Stimulated activated CD8-positive, alpha-beta memory T cell treated with anti-CD3 and anti-CD28 coated beads, Interleukin-7, amount 100 ng/mL, for 1 hour (primary cell): ENCODE data around the gene CRIP1.

Experiments used
- DNase-seq, 2 donors: peaks; one replicate each; pipeline ENCODE4 v3.0.0-alpha.2; 2020; ENCODE audit warnings: low read depth in 2 of 2

The CRIP1 gene

DNA sequence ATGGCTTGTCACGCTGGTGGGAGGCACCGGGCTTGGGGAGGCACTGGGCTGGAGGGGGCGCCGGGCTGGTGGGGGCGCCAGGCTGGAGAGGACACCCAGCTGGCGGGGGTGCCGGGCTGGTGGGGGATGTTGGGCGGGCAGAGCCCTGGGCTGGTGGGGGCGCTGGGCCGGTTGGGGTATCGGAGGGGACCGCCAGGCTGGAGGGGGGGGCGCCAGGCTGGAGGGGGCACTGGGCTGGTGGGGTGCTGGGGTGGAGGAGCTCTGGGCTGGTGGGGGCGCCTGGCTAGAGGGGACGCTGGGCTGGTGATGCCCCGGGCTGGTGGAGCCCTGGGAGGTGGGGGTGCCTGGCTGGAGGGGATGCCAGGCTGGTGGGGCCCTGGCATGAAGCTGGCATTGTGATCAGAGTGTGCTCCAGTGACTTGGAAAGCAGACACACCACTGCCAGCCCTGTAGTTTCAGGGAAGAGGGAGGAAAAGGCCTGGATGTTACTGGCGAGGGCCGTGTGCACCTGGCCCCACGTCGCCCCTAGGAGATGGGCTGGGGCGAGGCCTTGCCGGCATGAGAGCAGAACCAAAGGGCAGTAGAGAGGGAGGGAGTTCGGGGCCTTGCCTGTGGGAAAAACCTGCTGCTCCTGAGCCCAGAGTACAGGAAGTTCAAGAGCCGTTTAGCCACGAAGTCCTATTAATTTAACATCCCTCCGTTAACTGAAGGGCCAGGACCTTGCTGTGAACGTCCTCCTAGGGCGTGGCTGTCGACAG, 17.4 kb downstream of the CRIP1 start:
- DNase-seq: no peak

DNA sequence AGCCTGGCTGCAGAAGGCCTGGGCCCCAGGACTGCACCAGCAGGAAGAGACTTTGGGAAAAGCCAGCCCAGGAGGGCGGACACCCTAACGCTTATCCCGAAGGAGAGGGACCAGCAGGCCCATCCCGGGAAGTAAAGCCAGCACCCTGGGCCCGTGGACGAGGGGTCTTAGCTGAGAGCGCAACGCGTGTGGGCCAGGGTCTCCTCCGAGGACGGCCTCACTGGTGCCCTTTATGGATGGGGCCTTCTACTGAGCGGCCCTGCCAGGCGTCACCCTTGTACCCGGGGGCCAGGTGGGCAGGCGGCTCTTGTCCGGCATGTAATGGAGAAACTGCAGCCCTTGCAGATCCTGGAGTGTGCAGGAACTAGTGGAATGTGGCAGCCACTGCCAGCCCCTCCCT, 18.4 kb downstream of the CRIP1 start:
- no peak for DNase-seq

DNA sequence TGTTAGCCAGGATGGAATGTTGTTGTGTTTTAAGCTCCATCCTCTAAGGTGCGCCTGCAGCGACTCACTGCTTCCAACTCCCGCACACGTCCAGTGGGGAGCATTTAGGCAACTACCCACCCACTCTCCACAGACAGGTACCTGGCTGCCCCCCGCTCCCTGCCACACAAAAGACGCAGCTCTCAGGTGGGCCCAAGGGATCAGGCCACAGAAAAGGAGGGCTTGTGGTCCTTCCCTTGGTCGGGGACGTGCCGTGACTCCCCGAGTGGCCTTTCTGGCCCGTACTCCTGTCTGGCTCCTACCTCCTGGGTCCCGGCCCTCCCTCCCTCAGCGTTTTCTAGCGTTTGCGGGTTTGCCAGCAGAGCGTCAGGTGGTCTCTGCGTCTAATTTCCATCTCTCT, 20.6 kb downstream of the CRIP1 start:
- DNase-seq: no peak

- DNase-seq: no peak
Measured at GRCh38 chr14:105508069-105508468, 21.4 kb downstream of the CRIP1 start.

GRCh38 chr14:105508601-105509000, 21.9 kb downstream of the CRIP1 start:
- no peak for DNase-seq

- no peak for DNase-seq
Measured at GRCh38 chr14:105517096-105517495, 30.4 kb downstream of the CRIP1 start.

DNA sequence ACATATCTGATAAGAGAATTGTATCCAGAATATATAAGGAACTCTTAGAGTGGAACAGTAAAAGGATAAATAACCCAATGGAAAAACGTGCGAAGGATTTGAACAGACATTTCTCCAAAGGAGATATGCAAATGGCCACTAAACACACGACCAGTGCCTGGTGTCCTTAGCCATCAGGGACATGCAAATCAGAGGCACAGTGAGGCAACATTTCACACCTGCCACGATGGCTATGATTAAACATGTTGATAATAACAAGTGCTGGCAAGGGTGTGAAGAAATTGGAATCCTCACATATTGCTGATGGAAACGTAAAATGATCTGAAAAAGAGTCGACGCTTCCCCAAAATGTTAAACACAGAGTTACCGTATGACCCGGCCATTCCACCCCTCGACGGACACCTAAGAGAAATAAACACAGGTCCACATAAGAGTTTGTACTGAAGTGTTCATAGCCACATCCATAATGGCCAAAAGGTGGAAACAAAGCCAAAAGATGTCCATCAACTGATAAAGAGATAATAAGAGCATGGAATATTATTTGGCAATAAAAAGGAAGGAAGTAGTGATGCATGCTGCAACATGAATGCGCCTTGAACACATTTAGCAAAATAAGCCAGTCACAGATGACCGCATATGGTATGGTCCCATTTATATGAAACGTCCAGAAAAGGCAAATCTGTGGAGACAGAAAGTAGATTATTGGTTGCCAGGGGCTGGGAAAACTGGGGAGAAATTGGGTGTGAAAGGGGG, 33.4 kb downstream of the CRIP1 start:
- DNase-seq: no peak

DNA sequence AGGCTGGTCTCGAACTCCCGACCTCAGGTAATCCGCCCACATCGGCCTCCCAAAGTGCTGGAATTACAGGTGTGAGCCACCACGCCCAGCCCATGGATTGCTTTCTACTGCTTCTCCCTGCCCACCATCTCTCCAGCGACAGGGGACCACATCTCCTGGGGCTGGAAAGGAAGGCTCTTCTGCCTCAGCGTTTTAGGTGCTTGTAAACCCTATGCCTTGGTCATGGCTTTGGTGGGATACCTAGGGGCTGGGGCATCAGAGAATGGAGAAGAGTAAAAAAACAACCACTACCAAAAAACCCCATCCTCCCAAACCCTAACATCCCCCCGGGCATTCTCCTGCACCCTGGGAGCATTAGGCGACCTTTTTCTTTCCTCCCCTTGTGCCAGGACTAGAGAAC, 38.6 kb downstream of the CRIP1 start:
- no peak for DNase-seq

DNA sequence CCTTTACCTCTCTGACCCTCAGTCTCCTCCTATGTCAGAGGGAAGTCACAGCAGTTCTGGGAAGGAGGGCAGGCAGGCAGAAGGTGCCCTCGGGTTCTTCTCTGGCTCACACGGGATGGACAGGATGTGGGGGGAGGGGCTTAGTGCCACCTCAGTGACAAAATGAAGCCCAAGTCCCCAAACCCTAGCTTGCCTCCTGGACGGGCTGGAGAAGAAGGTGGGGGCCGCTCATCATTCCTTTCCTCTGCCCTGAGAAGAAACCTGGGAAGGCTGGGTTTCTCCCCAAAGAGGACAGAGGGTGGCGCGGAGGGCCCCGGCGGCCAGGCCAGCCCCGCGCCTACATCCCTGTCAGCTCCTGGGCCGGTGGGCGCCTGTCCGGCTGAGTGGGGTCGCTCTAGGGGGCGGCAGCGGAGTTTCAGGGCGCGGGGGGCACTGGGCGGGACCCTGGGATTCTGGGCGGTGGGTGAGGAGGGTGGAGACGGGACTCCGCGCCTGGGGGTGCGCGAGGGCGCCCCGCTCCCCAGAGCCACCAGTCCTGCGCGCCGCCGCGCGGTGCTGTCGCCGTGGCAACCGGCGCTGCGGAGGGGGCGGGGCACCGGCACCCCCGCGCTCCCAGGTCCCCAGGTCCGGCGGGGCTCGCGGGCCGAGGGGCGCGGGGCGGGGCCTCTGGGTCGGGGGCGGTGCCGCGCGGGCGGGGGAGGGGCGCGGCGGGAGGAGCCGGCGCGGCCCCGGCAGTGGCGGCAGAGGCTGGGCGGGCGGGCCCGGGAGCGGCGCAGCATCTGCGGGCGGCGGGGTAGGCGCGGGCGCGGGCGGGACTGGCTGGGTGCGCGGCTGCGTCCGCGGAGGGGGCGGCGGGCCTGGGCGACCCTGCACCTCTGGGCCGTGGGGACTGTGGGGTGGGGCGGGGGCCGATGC, 39.4 kb downstream of the CRIP1 start, which contains the start of gene TMEM121:
Gene TMEM121 (plus strand): TSS at position 723 of the 915 bp plus-strand sequence. CDS start 2,252 bp downstream, outside the sequence.
- DNase-seq: no peak

- no peak for DNase-seq
Measured at GRCh38 chr14:105526776-105527380, 40.2 kb downstream of the CRIP1 start.

GRCh38 chr14:105527381-105527825, 40.7 kb downstream of the CRIP1 start:
- DNase-seq: no peak

DNA sequence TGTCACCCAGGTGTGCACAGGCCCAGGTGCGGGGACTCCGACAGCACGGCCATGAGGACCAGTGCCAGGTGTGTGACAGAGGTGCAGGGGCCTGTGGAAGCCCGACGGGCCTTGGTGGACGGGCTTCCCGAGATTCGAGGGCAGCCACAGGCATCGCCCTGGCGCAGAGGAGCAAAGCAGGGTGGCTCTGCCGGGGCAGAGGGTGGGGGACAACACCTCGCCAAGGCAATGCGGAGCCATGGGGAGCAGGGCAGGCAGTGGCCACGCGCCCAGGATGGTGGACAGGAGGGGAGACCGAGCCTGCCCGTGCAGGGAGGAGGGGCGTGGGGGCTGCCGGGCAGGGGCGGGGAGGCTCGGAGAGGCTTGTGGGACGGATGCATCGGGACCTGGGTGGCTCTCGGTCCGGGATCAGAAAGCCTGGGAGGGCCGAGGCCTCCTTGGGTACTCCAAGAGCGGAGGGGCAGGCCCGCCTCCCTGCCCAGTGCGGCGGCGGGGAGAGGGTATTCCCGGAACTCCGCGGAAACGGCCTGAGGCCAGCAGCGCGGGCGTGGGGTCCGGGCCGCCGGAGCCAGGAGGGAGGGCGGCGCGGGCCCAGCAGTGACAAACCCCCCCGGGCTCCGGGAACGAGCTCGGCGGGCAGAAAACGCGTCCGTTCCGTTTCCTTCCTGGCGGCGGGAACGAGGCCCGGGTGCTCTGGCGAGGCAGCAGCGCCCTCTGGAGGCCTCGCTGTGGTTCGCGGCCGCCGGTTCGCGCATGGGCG, 41.3 kb downstream of the CRIP1 start:
- peak; percentile 50 to 66 for DNase-seq

DNA sequence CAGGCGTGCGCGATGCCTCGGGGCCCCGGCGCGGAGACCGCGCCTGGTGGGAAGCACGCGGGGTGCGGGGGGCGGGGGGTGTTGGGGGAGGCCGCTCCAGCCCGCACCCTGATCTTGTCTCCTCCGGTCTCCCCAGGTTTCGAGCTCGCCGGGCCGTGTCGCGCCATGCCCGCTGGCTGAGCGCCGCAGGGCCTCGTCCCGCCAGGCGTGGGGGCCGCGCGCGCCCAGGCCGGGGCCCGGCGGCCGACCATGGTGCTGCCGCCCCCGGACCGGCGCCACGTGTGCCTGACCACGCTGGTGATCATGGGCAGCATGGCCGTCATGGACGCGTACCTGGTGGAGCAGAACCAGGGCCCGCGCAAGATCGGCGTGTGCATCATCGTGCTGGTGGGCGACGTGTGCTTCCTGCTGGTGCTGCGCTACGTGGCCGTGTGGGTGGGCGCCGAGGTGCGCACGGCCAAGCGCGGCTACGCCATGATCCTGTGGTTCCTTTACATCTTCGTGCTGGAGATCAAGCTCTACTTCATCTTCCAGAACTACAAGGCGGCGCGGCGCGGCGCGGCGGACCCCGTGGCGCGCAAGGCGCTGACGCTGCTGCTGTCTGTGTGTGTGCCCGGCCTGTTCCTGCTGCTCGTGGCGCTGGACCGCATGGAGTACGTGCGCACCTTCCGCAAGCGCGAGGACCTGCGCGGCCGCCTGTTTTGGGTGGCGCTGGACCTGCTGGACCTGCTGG, 42.1 kb downstream of the CRIP1 start:
- DNase-seq: no peak

GRCh38 chr14:105529319-105529568, 42.6 kb downstream of the CRIP1 start:
- DNase-seq: no peak

DNA sequence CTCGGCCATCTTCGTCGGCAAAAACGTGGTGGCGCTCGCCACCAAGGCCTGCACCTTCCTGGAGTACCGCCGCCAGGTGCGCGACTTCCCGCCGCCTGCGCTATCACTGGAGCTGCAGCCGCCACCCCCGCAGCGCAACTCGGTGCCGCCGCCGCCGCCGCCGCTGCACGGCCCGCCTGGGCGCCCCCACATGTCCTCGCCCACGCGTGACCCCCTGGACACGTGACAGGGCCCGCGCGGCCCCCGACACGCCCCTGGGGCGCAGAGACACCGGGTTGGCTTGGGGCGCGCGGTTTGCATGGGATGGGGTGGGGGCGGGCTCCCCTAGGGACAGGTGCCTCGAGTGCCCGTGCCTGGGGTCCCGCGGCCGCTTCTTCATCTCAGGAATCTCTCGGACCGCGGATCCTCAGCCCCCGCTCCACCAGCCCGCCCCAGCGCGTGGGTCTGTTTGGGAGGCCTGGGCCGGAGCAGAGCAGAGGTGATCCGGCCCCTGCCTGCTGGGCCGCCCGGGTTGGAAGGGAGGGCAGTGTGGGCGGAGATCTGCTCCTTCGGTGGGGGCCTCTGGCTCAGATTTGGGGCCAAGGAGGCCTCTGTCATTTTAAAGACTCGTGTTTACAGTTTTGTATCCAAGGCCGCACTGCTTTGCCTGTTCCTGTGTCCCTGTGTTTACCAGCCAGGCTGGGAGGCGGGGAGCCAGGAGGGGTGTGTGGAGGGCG, 43.0 kb downstream of the CRIP1 start:
- DNase-seq: no peak

- DNase-seq: no peak
Measured at GRCh38 chr14:105530285-105531087, 43.8 kb downstream of the CRIP1 start.

DNA sequence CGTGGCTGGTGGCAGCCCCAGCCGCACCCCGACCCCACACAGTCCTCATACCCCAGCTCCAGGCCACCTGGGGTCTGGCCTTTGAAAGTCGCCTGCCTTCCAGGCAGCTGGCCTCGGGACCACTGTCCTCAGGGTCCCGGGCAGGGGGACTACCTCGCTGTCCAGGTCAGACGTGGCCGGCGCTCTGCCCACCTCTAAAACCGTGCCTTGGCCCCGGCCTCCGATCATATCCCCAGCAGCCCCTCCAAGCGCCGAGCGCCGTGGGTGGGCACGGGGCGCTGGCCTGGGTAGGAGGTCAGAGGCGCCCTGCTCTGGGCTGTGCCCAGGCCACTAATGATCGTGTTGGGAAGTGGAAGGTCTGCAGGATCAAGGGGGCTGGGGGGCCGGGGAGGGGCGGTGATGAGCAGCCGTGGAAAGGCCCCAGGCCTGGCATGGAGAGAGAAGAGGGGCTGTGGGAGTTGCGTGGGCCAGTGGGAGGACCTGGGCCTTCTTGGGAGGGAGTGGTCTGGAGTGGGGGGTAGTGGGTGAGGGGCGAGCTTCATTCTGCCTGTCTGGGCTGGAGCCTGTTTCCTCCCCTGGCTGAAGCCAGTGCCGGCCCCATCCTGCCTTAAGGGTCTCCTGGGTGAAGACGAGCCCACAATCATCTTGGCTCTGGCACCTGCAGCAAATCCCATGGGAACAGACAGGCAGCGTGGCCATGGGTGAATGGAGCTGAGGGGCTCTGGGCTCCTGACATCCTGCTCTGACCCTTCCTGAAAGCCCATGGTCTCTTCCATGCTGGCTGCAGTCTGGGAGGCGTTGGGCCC, 44.6 kb downstream of the CRIP1 start:
- DNase-seq: no peak
